ENCODE data around the gene RTN4IP1. TPM values are rescaled to one million over a fixed set of nuclear protein-coding genes. Genes with fewer than 3 reads are reported as not detected.

RTN4IP1 gene
- total RNA-seq, 4 donors from 2014 or later: 3.3 to 7.1 (median 6.8) TPM

GRCh38 chr6:106658469-106658868, 29.2 kb upstream of the RTN4IP1 start:
- Histone ChIP-seq H3K9me3 (peaks cover 0 to 22% (median 9%) of the 10 kb centered on the region in 4 donors), H3K4me1 (no peaks in the 10 kb centered on the region), H3K36me3 (peaks cover 0 to 90% (median 24%) of the 10 kb centered on the region in 3 donors), H3K27ac (no peak overlapping the region), H3K27me3 (no peaks in the 10 kb centered on the region), H3K4me3 (no peak overlapping the region)
- no peak for TF ChIP-seq POLR2A (IDR thresholded peaks at IDR 0.05)
- no peak for TF ChIP-seq CTCF (IDR thresholded peaks at IDR 0.05)
- no peak for TF ChIP-seq EP300 (IDR thresholded peaks at IDR 0.05)
- WGBS, 2 donors: 96 to 98% methylated on average over 4 of the region's 4 CpGs
- DNase-seq (ENCODE audit: low spot score in 2 of 2): no peak

DNA sequence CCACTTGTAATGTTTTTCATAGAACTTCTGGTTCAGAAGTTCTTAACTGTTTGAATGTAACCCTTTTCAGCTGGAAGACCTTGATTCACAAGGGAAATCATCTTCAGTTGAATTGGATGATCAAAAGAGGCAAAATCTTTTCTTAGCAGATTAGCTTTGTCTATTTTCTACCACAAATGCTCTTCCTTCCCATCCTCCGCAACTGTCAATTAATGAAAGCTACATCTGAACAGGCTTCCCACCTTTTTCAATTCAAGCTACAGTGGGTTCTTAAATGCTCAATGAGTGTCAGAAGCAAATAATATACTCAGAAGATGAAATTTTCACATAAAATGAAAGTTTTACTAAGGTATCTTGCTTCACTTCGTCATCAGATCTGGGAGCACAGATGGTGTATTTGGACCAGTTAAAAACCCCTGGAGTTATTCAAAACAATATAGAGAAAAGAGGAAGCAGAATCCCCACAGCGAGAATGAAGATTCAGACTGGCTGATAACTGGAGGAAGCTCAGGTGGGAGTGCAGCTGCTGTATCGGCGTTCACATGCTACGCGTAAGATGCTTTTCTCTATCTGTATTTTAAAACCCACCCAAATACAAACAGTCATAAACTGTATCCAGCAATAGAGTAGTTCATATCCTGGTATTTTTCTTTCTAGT, 19.5 kb upstream of the RTN4IP1 start:
- no peaks in the 10 kb centered on the region for H3K4me1 ChIP-seq
- no peaks in the 10 kb centered on the region for H3K27me3 ChIP-seq
- H3K4me3 ChIP-seq: no peak overlapping the region
- H3K27ac ChIP-seq: no peak overlapping the region
- DNase-seq (ENCODE audit: low spot score in 2 of 2): no peak
- H3K9me3 ChIP-seq: no peaks in the 10 kb centered on the region
- 96% methylated on average over 7 of the region's 7 CpGs for WGBS, 2 donors
- H3K36me3 ChIP-seq: peaks cover 0 to 86% (median 0%) of the 10 kb centered on the region in 3 donors
- no peak for TF ChIP-seq POLR2A (IDR thresholded peaks at IDR 0.05)
- TF ChIP-seq EP300 (IDR thresholded peaks at IDR 0.05): no peak
- TF ChIP-seq CTCF (IDR thresholded peaks at IDR 0.05): no peak

- Histone ChIP-seq H3K9me3 (no peaks in the 10 kb centered on the region), H3K4me3 (no peak overlapping the region), H3K4me1 (no peaks in the 10 kb centered on the region), H3K27me3 (no peaks in the 10 kb centered on the region), H3K36me3 (peaks cover 0 to 57% (median 0%) of the 10 kb centered on the region in 3 donors), H3K27ac (no peak overlapping the region)
- DNase-seq (ENCODE audit: low spot score in 2 of 2): no peak
- 95 to 100% methylated on average over 2 of the region's 2 CpGs for WGBS, 2 donors
- TF ChIP-seq EP300 (IDR thresholded peaks at IDR 0.05): no peak
These were observed 13.8 kb upstream of the RTN4IP1 start for GRCh38 chr6:106643061-106643460.

GRCh38 chr6:106642476-106642875, 13.2 kb upstream of the RTN4IP1 start:
- WGBS, 2 donors: 80 to 86% methylated on average over 4 of the region's 4 CpGs
- H3K9me3 ChIP-seq: no peaks in the 10 kb centered on the region
- no peaks in the 10 kb centered on the region for H3K27me3 ChIP-seq
- H3K27ac ChIP-seq: no peak overlapping the region
- no peak overlapping the region for H3K4me3 ChIP-seq
- DNase-seq (ENCODE audit: low spot score in 2 of 2): no peak
- peaks cover 0 to 55% (median 0%) of the 10 kb centered on the region in 3 donors for H3K36me3 ChIP-seq
- no peaks in the 10 kb centered on the region for H3K4me1 ChIP-seq
- TF ChIP-seq POLR2A (IDR thresholded peaks at IDR 0.05): no peak
- no peak for TF ChIP-seq CTCF (IDR thresholded peaks at IDR 0.05)
- TF ChIP-seq EP300 (IDR thresholded peaks at IDR 0.05): no peak

DNA sequence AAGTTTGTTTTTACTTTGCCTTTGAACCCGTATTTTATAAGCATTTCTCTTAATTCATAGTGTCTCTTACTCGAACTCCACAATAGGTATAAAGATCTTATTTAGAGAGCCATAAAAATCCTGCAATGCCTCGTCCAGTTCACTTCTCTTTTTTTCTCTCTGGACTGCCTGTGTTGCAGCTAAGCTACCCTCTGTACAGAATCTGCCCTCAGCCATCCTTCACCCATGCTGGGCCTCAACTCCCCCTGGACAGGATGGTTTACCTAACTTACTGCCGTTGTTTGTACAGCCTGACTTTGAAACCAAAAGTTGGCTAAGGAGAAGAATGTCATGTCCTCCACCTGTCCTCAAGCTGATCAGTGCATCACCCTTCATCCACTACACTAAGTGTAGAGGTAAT, 10.5 kb upstream of the RTN4IP1 start:
- 80 to 87% methylated on average over 4 of the region's 4 CpGs for WGBS, 2 donors
- TF ChIP-seq CTCF (IDR thresholded peaks at IDR 0.05): no peak
- H3K4me1 ChIP-seq: no peaks in the 10 kb centered on the region

More for the DNA sequence above, 10.5 kb upstream of the RTN4IP1 start:
- no peaks in the 10 kb centered on the region for H3K27me3 ChIP-seq
- H3K27ac ChIP-seq: no peak overlapping the region
- H3K4me3 ChIP-seq: no peak overlapping the region
- DNase-seq (ENCODE audit: low spot score in 2 of 2): no peak
- H3K9me3 ChIP-seq: no peaks in the 10 kb centered on the region
- H3K36me3 ChIP-seq: peaks cover 0 to 36% (median 0%) of the 10 kb centered on the region in 3 donors
